Naive thymus-derived CD4-positive, alpha-beta T cell (primary cell): ENCODE measurements around the gene BRCC3. TPM values are rescaled to one million over a fixed set of nuclear protein-coding genes. Genes with fewer than 3 reads are reported as not detected.

Experiments
- ATAC-seq: fragments of 150-1000 bp; cut with Tn5 transposase; 2 replicates; pipeline ENCODE4 v1.10.0; 2021; ENCODE audit warnings: mild to moderate bottlenecking, moderate library complexity
- CTCF ChIA-PET: fragments of 350-600 bp; sonication (Branson Sonifier 250); formaldehyde crosslinking; loops from one replicate; lab custom pipeline; 2021; ENCODE audit warnings: antibody characterized with exemption; lab: Charles Lee
- POLR2A ChIA-PET: fragments of 350-600 bp; sonication (Branson Sonifier 250); formaldehyde crosslinking; loops from one replicate; lab custom pipeline; 2021; ENCODE audit warnings: antibody characterized with exemption, inconsistent platforms; lab: Charles Lee
- DNase-seq, 9 donors: peaks; one replicate each; pipeline versions ENCODE4 v3.0.0 to v3.0.0-alpha.2; 2020 to 2022; ENCODE audit warnings: mixed read lengths in 1 of 9
- H3K27ac ChIP-seq: one replicate; pipeline ENCODE4 v1.7.0; 2013; ENCODE audit warnings: mild to moderate bottlenecking, low read depth, low read length, moderate library complexity
- H3K27me3 ChIP-seq, 2 donors: one replicate each; pipeline ENCODE4 v1.7.0; 2013; ENCODE audit warnings: low read length in 2 of 2, mild to moderate bottlenecking in 2 of 2, moderate library complexity in 2 of 2; ENCODE audit not compliant: control insufficient read depth in 2 of 2, insufficient read depth in 2 of 2
- H3K36me3 ChIP-seq, 3 experiments: 1 replicate in 2 of 3; 2 replicates in 1 of 3; pipeline ENCODE4 v1.7.0; 2013; ENCODE audit warnings: low read length in 3 of 3, mild to moderate bottlenecking in 3 of 3, moderate library complexity in 1 of 3; ENCODE audit not compliant: insufficient read depth in 3 of 3, control insufficient read depth in 2 of 3
- H3K4me1 ChIP-seq, 2 donors: one replicate each; pipeline ENCODE4 v1.7.0; 2013; ENCODE audit warnings: low read length in 2 of 2, mild to moderate bottlenecking in 2 of 2, moderate library complexity in 1 of 2; ENCODE audit not compliant: control insufficient read depth in 2 of 2, insufficient read depth in 2 of 2
- H3K4me3 ChIP-seq: 2 replicates; pipeline ENCODE4 v1.7.0; 2013; ENCODE audit warnings: mild to moderate bottlenecking, low read length
- H3K9me3 ChIP-seq, 3 experiments: 1 replicate in 2 of 3; 2 replicates in 1 of 3; pipeline ENCODE4 v1.7.0; 2013; ENCODE audit warnings: low read length in 3 of 3; ENCODE audit not compliant: control insufficient read depth in 2 of 3
- H3K27ac Mint-ChIP-seq, 9 donors: one replicate each; pipeline ENCODE4 v1.8.0; 2020 to 2022; ENCODE audit warnings: mixed read lengths in 9 of 9, mild to moderate bottlenecking in 8 of 9, moderate library complexity in 5 of 9, inconsistent platforms in 2 of 9
- H3K27me3 Mint-ChIP-seq, 5 donors: one replicate each; pipeline ENCODE4 v1.8.0; 2021 to 2022; ENCODE audit warnings: mixed read lengths in 5 of 5, mild to moderate bottlenecking in 1 of 5
- H3K36me3 Mint-ChIP-seq, 5 donors: one replicate each; pipeline ENCODE4 v1.8.0; 2020 to 2022; ENCODE audit warnings: mixed read lengths in 5 of 5, mild to moderate bottlenecking in 3 of 5, inconsistent platforms in 1 of 5
- H3K4me1 Mint-ChIP-seq, 7 donors: one replicate each; pipeline ENCODE4 v1.8.0; 2020 to 2022; ENCODE audit warnings: mixed read lengths in 7 of 7, mild to moderate bottlenecking in 3 of 7, inconsistent platforms in 1 of 7
- H3K4me3 Mint-ChIP-seq, 10 donors: one replicate each; pipeline ENCODE4 v1.8.0; 2020 to 2022; ENCODE audit warnings: mild to moderate bottlenecking in 10 of 10, mixed read lengths in 10 of 10, moderate library complexity in 6 of 10, inconsistent platforms in 2 of 10
- H3K9me3 Mint-ChIP-seq, 11 donors: one replicate each; pipeline ENCODE4 v1.8.0; 2020 to 2022; ENCODE audit warnings: mixed read lengths in 11 of 11, mild to moderate bottlenecking in 4 of 11, inconsistent platforms in 1 of 11, moderate library complexity in 1 of 11
- intact Hi-C, 2 donors: fragments of 100-400 bp; cut with micrococcal nuclease; formaldehyde crosslinking; loops; one replicate each; pipeline ENCODE4 v1.15.1; 2023
- polyA plus RNA-seq, 2 donors: library from polyadenylated mRNA; unstranded; fragments of 300-500 nt; fragmentation: Illumina TruSeq; gene quantifications; one replicate each; pipeline ENCODE4 v1.2.3, GENCODE V29; 2021
- total RNA-seq, 6 experiments: library from RNA in 5 of 6; stranded (reverse) in 5 of 6; gene quantifications; 1 replicate in 5 of 6; 2 replicates in 1 of 6; pipeline ENCODE4 v1.2.3 and lab custom pipeline; 2021 to 2026

Gene BRCC3
- total and polyA plus RNA-seq, 7 experiments from 2014 or later: 11.5 to 27.8 (median 16.4) TPM

GRCh38 chrX:155046811-155047528 lies 24.3 kb upstream of the BRCC3 start:
- intact Hi-C loops: no loop called here
- H3K9me3 ChIP-seq: no peaks in the 10 kb centered on the region
- peaks cover 14 to 60% (median 43%) of the 10 kb centered on the region in 7 donors for H3K4me1 Mint-ChIP-seq
- no peaks in the 10 kb centered on the region for H3K27me3 Mint-ChIP-seq
- H3K27me3 ChIP-seq: no peaks in the 10 kb centered on the region
- peak overlapping the region in 1 of 9 donors; percentile 32 for H3K27ac Mint-ChIP-seq
- no peak for DNase-seq
- no peak overlapping the region for H3K4me3 Mint-ChIP-seq
- peaks cover 0 to 6% (median 0%) of the 10 kb centered on the region in 5 donors for H3K36me3 Mint-ChIP-seq
- peaks cover 0 to 11% (median 3%) of the 10 kb centered on the region in 3 experiments for H3K36me3 ChIP-seq
- POLR2A ChIA-PET: interaction anchor here (1.1 kb wide), 1 partner anchor 20 kb away, joined by 5 read pairs; the partner anchor contains the start of gene FUNDC2
- H3K9me3 Mint-ChIP-seq: peaks cover 0 to 1% (median 0%) of the 10 kb centered on the region in 11 donors
- CTCF ChIA-PET: no interaction called here
- H3K27ac ChIP-seq: no peak overlapping the region
- H3K4me1 ChIP-seq: no peaks in the 10 kb centered on the region
- H3K4me3 ChIP-seq: no peak overlapping the region
- no peak for ATAC-seq

GRCh38 chrX:155048977-155049619 lies 22.2 kb upstream of the BRCC3 start:
- DNase-seq (peak in 7 of 9 donors; percentile 28 to 59 (median 52)), ATAC-seq (peak; percentile 66)
- H3K4me3 Mint-ChIP-seq: peak overlapping the region in 4 of 10 donors; percentile 4 to 31 (median 11)
- CTCF ChIA-PET: interaction anchor here (0.7 to 1.3 kb wide), 4 partner anchors 8 to 192 kb away, joined by 3 read pairs; partner anchors contain the start of gene FUNDC2
- H3K27me3 Mint-ChIP-seq: no peaks in the 10 kb centered on the region
- POLR2A ChIA-PET: interaction anchor here (0.9 kb wide), 1 partner anchor 27 kb away, joined by 3 read pairs; no protein-coding TSS in a partner anchor
- peaks cover 0 to 13% (median 0%) of the 10 kb centered on the region in 5 donors for H3K36me3 Mint-ChIP-seq
- Histone ChIP-seq H3K27me3 (no peaks in the 10 kb centered on the region), H3K4me1 (no peaks in the 10 kb centered on the region), H3K27ac (peak overlapping the region; percentile 48), H3K36me3 (peaks cover 0 to 20% (median 3%) of the 10 kb centered on the region in 3 experiments), H3K9me3 (no peaks in the 10 kb centered on the region), H3K4me3 (no peak overlapping the region)
- peaks cover 7 to 63% (median 42%) of the 10 kb centered on the region in 7 donors for H3K4me1 Mint-ChIP-seq
- peak overlapping the region in 8 of 9 donors; percentile 41 to 91 (median 78) for H3K27ac Mint-ChIP-seq
- intact Hi-C loops: loop anchor here in 1 of 2 donors (1.0 to 2.0 kb wide), 2 partner anchors 23 to 772 kb away; partner anchors contain the start of gene FUNDC2
- H3K9me3 Mint-ChIP-seq: no peaks in the 10 kb centered on the region

GRCh38 chrX:155052738-155053498 lies 18.4 kb upstream of the BRCC3 start:
- POLR2A ChIA-PET: no interaction called here

GRCh38 chrX:155053656-155054055 lies 17.7 kb upstream of the BRCC3 start:
- H3K27ac Mint-ChIP-seq: peak overlapping the region in 5 of 9 donors; percentile 22 to 89 (median 75)

More at GRCh38 chrX:155052738-155053498, 18.4 kb upstream of the BRCC3 start:
- Mint-ChIP-seq H3K27ac (peak overlapping the region in 6 of 9 donors; percentile 22 to 89 (median 56)), H3K9me3 (no peaks in the 10 kb centered on the region), H3K4me3 (no peak overlapping the region), H3K36me3 (peaks cover 0 to 13% (median 0%) of the 10 kb centered on the region in 5 donors), H3K27me3 (no peaks in the 10 kb centered on the region), H3K4me1 (peaks cover 5 to 71% (median 53%) of the 10 kb centered on the region in 7 donors)
- ATAC-seq (no peak), DNase-seq (no peak)
- CTCF ChIA-PET: no interaction called here
- peaks cover 0 to 5% of the 10 kb centered on the region in 2 donors for H3K4me1 ChIP-seq
- no peak overlapping the region for H3K4me3 ChIP-seq
- intact Hi-C loops: no loop called here
- peaks cover 0 to 13% (median 0%) of the 10 kb centered on the region in 3 experiments for H3K36me3 ChIP-seq
- H3K9me3 ChIP-seq: no peaks in the 10 kb centered on the region
- no peaks in the 10 kb centered on the region for H3K27me3 ChIP-seq
- no peak overlapping the region for H3K27ac ChIP-seq

GRCh38 chrX:155054255-155054654 lies 17.1 kb upstream of the BRCC3 start:
- DNase-seq: no peak
- Histone ChIP-seq H3K4me3 (no peak overlapping the region), H3K9me3 (no peaks in the 10 kb centered on the region), H3K4me1 (peaks cover 0 to 5% of the 10 kb centered on the region in 2 donors), H3K36me3 (peaks cover 0 to 13% (median 0%) of the 10 kb centered on the region in 3 experiments), H3K27me3 (no peaks in the 10 kb centered on the region), H3K27ac (no peak overlapping the region)
- no peaks in the 10 kb centered on the region for H3K27me3 Mint-ChIP-seq
- H3K9me3 Mint-ChIP-seq: no peaks in the 10 kb centered on the region
- H3K27ac Mint-ChIP-seq: peak overlapping the region in 2 of 9 donors; percentile 18 to 89
- H3K4me3 Mint-ChIP-seq: no peak overlapping the region
- ChIA-PET CTCF (no interaction called here), POLR2A (no interaction called here)
- ATAC-seq: no peak
- intact Hi-C loops: no loop called here
- H3K4me1 Mint-ChIP-seq: peaks cover 2 to 58% (median 45%) of the 10 kb centered on the region in 7 donors
- peaks cover 0 to 13% (median 0%) of the 10 kb centered on the region in 5 donors for H3K36me3 Mint-ChIP-seq

More at GRCh38 chrX:155053656-155054055, 17.7 kb upstream of the BRCC3 start:
- ChIA-PET POLR2A (interaction anchor here (0.6 kb wide), 1 partner anchor 90 kb away, joined by 3 read pairs; no protein-coding TSS in a partner anchor), CTCF (no interaction called here)
- DNase-seq (no peak), ATAC-seq (no peak)
- peaks cover 0 to 13% (median 0%) of the 10 kb centered on the region in 5 donors for H3K36me3 Mint-ChIP-seq
- Histone ChIP-seq H3K4me1 (peaks cover 0 to 5% of the 10 kb centered on the region in 2 donors), H3K4me3 (no peak overlapping the region), H3K27ac (no peak overlapping the region), H3K9me3 (no peaks in the 10 kb centered on the region), H3K36me3 (peaks cover 0 to 13% (median 0%) of the 10 kb centered on the region in 3 experiments), H3K27me3 (no peaks in the 10 kb centered on the region)
- H3K4me3 Mint-ChIP-seq: no peak overlapping the region
- intact Hi-C loops: no loop called here
- no peaks in the 10 kb centered on the region for H3K9me3 Mint-ChIP-seq
- H3K4me1 Mint-ChIP-seq: peaks cover 5 to 64% (median 51%) of the 10 kb centered on the region in 7 donors
- no peaks in the 10 kb centered on the region for H3K27me3 Mint-ChIP-seq

- ChIA-PET POLR2A (interaction anchor here (1.0 kb wide), 1 partner anchor 28 kb away, joined by 3 read pairs; the partner anchor contains the start of gene FUNDC2), CTCF (interaction anchor here (0.9 kb wide), 1 partner anchor 12 kb away, joined by 3 read pairs; no protein-coding TSS in a partner anchor)
These were observed 15.8 kb upstream of the BRCC3 start for GRCh38 chrX:155055494-155055893.

More at GRCh38 chrX:155055494-155055893, 15.8 kb upstream of the BRCC3 start:
- no peak for ATAC-seq
- no peaks in the 10 kb centered on the region for H3K9me3 ChIP-seq
- H3K4me3 ChIP-seq: no peak overlapping the region
- no peaks in the 10 kb centered on the region for H3K27me3 ChIP-seq
- no peaks in the 10 kb centered on the region for H3K9me3 Mint-ChIP-seq
- H3K4me3 Mint-ChIP-seq: no peak overlapping the region
- H3K36me3 ChIP-seq: peaks cover 0 to 13% (median 0%) of the 10 kb centered on the region in 3 experiments
- H3K27ac Mint-ChIP-seq: peak overlapping the region in 1 of 9 donors; percentile 42
- no peaks in the 10 kb centered on the region for H3K27me3 Mint-ChIP-seq
- intact Hi-C loops: no loop called here
- peaks cover 0 to 13% (median 0%) of the 10 kb centered on the region in 5 donors for H3K36me3 Mint-ChIP-seq
- H3K27ac ChIP-seq: no peak overlapping the region
- H3K4me1 ChIP-seq: peaks cover 0 to 5% of the 10 kb centered on the region in 2 donors
- DNase-seq: no peak
- H3K4me1 Mint-ChIP-seq: peaks cover 0 to 46% (median 37%) of the 10 kb centered on the region in 7 donors
